Measurements from ENCODE around the gene UBR4.

DNA sequence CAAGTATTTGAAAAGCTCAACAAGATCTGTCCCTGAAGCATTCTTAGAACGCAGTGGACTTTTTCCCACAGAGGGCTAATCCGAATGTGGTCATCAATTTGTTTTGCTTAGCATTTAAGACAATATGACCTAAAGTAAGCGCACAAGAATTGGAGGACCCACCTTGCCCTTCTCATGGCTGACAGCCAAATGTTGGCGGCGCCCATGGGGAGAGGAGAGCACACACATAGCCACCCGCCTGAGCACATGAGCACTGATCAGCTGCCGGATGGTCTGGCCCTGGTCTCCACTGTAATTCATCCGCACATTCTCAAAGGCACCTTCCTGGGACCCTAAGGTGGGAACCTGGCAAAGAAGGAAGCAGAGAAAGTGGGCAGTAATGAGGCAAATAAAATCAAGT lies 52.4 kb downstream of the UBR4 start:
- no peak for TF ChIP-seq POLR2A (IDR thresholded peaks at IDR 0.05; ENCODE audit: low read length)
- TF ChIP-seq GATA1 (IDR thresholded peaks at IDR 0.05; ENCODE audit: low read depth, low read length), result no peak
